NCI-H345 (cell line): ENCODE data around the gene PCDH12.
"Not testable (repeated sequence)": the region's sequence is repeated elsewhere in the genome, so short reads cannot be mapped to it uniquely, and the experiment has no call there.

ENCODE experiments used
- DNase-seq: peaks from one replicate; lab custom pipeline; 2025; lab: John Stamatoyannopoulos, UW

Gene PCDH12

GRCh38 chr5:141935538-141935937 is 22.5 kb downstream of the PCDH12 start:
- peak; percentile 80 for DNase-seq

GRCh38 chr5:141934099-141934844 is 23.7 kb downstream of the PCDH12 start:
- peak; percentile 96 for DNase-seq

GRCh38 chr5:141933151-141933550 is 24.9 kb downstream of the PCDH12 start:
- no peak for DNase-seq

GRCh38 chr5:141931694-141932093 is 26.3 kb downstream of the PCDH12 start:
- no peak for DNase-seq

- no peak for DNase-seq
Measured at GRCh38 chr5:141929398-141930058, 28.5 kb downstream of the PCDH12 start.

GRCh38 chr5:141928051-141928450 is 30.0 kb downstream of the PCDH12 start:
- no peak for DNase-seq

GRCh38 chr5:141926434-141926833 is 31.6 kb downstream of the PCDH12 start:
- no peak for DNase-seq

GRCh38 chr5:141923448-141924313 is 34.3 kb downstream of the PCDH12 start, which contains the start of gene DELE1:
TSS of gene DELE1 (plus strand) at chr5:141923871. CDS start at chr5:141923942, 71 bp downstream.
- peak; percentile 65 for DNase-seq

- not testable (repeated sequence) for DNase-seq
Measured at GRCh38 chr5:141922827-141923447, 35.1 kb downstream of the PCDH12 start.

- no peak for DNase-seq
Measured at GRCh38 chr5:141920771-141921170, 37.2 kb downstream of the PCDH12 start.

GRCh38 chr5:141919218-141920119 is 38.5 kb downstream of the PCDH12 start:
- DNase-seq = no peak

- no peak for DNase-seq
Measured at GRCh38 chr5:141917760-141918159, 40.2 kb downstream of the PCDH12 start.

GRCh38 chr5:141916522-141916921 is 41.5 kb downstream of the PCDH12 start:
- no peak for DNase-seq

- DNase-seq = no peak
Measured at GRCh38 chr5:141915881-141916336, 42.1 kb downstream of the PCDH12 start.

GRCh38 chr5:141914797-141915196 is 43.2 kb downstream of the PCDH12 start:
- DNase-seq = no peak

- DNase-seq = no peak
Measured at GRCh38 chr5:141914199-141914743, 43.7 kb downstream of the PCDH12 start.

- no peak for DNase-seq
Measured at GRCh38 chr5:141913560-141914198, 44.3 kb downstream of the PCDH12 start.

GRCh38 chr5:141910271-141910673 is 47.7 kb downstream of the PCDH12 start:
- DNase-seq = no peak

- DNase-seq = no peak
Measured at GRCh38 chr5:141909212-141909611, 48.8 kb downstream of the PCDH12 start.

- no peak for DNase-seq
Measured at GRCh38 chr5:141908796-141909195, 49.2 kb downstream of the PCDH12 start.
